ENCODE measurements around the gene HOXA2. TPM values are rescaled to one million over a fixed set of nuclear protein-coding genes. Genes with fewer than 3 reads are reported as not detected.

Gene HOXA2
- total RNA-seq, 1 donor = 3.6 TPM

- DNase-seq (ENCODE audit: low read depth) = no peak
- peak overlapping the region; percentile 65 for H3K4me3 ChIP-seq (ENCODE audit: low read depth, low read length)
- no peak for TF ChIP-seq CTCF (IDR thresholded peaks at IDR 0.05; ENCODE audit: insufficient read depth, low read length)
These were observed 26.6 kb upstream of the HOXA2 start for GRCh38 chr7:27128776-27129728.

- TF ChIP-seq CTCF (IDR thresholded peaks at IDR 0.05; ENCODE audit: insufficient read depth, low read length) = no peak
- no peak overlapping the region for H3K4me3 ChIP-seq (ENCODE audit: low read depth, low read length)
- peak; percentile 59 for DNase-seq (ENCODE audit: low read depth)
These were observed 25.6 kb upstream of the HOXA2 start for GRCh38 chr7:27128034-27128433.

- TF ChIP-seq CTCF (IDR thresholded peaks at IDR 0.05; ENCODE audit: insufficient read depth, low read length) = no peak
- H3K4me3 ChIP-seq (ENCODE audit: low read depth, low read length) = no peak overlapping the region
- DNase-seq (ENCODE audit: low read depth) = no peak
These were observed 24.3 kb upstream of the HOXA2 start for GRCh38 chr7:27126596-27127327.

GRCh38 chr7:27125986-27126394 is 23.5 kb upstream of the HOXA2 start:
- DNase-seq (ENCODE audit: low read depth) = no peak
- no peak for TF ChIP-seq CTCF (IDR thresholded peaks at IDR 0.05; ENCODE audit: insufficient read depth, low read length)
- no peak overlapping the region for H3K4me3 ChIP-seq (ENCODE audit: low read depth, low read length)

GRCh38 chr7:27124902-27125689 is 22.6 kb upstream of the HOXA2 start:
- no peak for DNase-seq (ENCODE audit: low read depth)
- no peak overlapping the region for H3K4me3 ChIP-seq (ENCODE audit: low read depth, low read length)
- no peak for TF ChIP-seq CTCF (IDR thresholded peaks at IDR 0.05; ENCODE audit: insufficient read depth, low read length)

GRCh38 chr7:27124096-27124901 is 21.8 kb upstream of the HOXA2 start:
- TF ChIP-seq CTCF (IDR thresholded peaks at IDR 0.05; ENCODE audit: insufficient read depth, low read length) = no peak
- no peak overlapping the region for H3K4me3 ChIP-seq (ENCODE audit: low read depth, low read length)
- peak; percentile 73 for DNase-seq (ENCODE audit: low read depth)
